ENCODE data around the gene SLC25A18.

- TF ChIP-seq CTCF (IDR thresholded peaks at IDR 0.05; ENCODE audit: low read length) (peak; percentile 12), EZH2phosphoT487 (IDR thresholded peaks at IDR 0.05; ENCODE audit: low read length) (no peak)
Measured at GRCh38 chr22:17540481-17540880, 22.8 kb upstream of the SLC25A18 start.

Measured in MM.1S (cell line).